OCI-LY1 (cell line): Measurements from ENCODE around the gene PRR16.

Experiments
- CTCF ChIP-seq: fragments of 200-600 bp; sonication (generic), shearing (Covaris generic); IDR thresholded peaks from 2 replicates; pipeline ENCODE4 v1.5.1; 2017; ENCODE audit warnings: mild to moderate bottlenecking, antibody characterized with exemption, low read length, moderate library complexity, mixed read lengths
- EZH2 ChIP-seq: fragments of 200-600 bp; sonication (generic), shearing (Covaris generic); IDR thresholded peaks from 2 replicates; pipeline ENCODE4 v1.8.0; 2017; ENCODE audit warnings: borderline replicate concordance, mixed run types, mild to moderate bottlenecking, antibody characterized with exemption, low read length, moderate library complexity, mixed read lengths

- TF ChIP-seq CTCF, result no peak
- no peak for TF ChIP-seq EZH2
Measured at GRCh38 chr5:120538644-120539043, 74.5 kb downstream of the PRR16 start.
